GM18517 (cell line): ENCODE measurements around the gene CYP19A1.

ENCODE experiments used
- ATAC-seq: cut with Tn5 transposase; IDR thresholded peaks from one replicate; pipeline ENCODE4 v1.9.1; 2021; ENCODE audit warnings: mild to moderate bottlenecking, moderate library complexity; ENCODE audit not compliant: unreplicated experiment

Gene CYP19A1

DNA sequence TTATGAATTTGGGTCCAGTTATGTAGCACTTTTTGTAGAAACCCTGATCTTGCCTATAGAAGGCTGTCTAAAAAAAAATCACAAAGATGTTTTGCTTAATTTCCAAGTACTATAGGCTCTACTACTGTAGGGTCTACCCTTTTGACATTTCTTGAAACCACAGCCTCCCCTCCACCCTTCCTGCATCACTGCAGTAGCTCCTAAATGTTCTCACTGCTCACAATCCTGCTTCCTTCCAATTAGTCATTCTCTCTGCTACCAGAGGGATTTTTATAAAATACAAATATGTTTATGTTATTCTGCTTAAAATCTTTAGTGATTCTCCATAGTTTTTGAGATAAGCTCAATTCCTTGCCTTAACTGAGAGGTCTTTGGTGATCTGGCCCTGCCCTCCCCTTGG, 114.0 kb downstream of the CYP19A1 start:
- no peak for ATAC-seq

DNA sequence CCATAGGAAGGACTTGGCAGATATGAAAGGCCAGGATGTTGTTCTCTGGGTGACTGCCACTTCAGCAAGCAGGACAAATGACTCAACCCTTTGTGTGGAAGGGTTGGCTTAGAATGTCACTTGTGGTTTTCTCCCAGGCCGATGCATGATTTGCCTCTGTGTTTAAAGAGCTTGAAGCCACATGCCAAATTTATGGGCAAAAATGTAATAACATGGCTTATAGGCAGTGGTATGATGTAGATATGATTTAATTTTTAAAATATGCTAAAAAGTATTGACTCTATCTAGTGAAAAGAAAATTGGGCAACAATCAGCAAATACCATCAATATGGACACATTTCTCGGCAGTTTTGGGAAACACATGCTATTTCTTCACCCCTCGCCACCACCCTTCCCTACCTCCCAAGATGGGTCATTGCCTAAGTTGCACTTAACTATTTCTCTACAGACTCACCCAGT, 114.6 kb downstream of the CYP19A1 start:
- no peak for ATAC-seq

DNA sequence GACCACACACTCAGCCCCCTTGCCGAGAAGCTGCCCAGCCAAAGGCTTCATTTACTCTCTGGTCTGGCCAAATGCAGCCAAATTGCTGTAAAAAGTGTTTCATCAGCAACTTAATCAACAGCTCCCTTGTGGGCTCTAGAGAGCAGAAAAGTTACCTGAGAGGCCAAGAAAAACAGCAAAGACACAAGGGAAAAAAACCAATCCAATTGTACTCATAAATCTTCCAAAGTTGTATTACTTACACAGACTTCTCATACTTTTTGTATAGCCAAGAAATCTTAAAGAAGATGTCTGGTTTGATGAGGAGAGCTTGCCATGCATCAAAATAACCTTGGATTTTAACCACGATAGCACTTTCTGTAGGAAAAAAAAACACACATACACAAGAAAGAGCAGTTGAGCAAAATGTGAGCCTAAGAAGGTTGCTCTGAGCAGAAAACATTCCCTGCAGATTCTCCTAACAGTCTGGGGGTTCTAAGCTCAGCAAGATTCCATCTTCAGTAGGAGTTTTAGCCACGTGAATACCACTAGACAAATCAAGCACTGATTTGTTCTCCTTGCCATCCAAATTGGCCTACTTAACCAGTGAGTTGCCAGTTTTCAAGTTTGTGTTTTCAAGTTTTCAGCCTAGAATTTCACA, 120.0 kb downstream of the CYP19A1 start:
- ATAC-seq: no peak

DNA sequence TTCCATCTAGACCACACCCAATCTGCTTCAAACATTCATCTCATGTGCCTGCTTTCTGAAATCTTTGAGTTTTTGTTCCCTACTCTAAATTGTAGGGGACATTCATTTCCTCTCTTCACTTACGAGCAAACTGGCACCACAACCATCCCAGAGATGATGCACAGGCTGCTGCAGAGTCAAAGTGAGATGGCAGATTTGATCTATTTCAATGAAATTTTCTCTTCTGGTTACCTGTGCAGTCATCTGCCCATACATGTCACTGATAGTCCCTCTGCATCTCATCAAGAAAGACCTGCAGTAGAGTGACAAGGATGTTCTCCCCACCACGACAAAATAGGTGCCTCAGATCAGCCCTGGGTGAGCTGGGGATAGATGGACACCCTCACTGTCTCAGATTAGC, 125.5 kb downstream of the CYP19A1 start:
- ATAC-seq: no peak

DNA sequence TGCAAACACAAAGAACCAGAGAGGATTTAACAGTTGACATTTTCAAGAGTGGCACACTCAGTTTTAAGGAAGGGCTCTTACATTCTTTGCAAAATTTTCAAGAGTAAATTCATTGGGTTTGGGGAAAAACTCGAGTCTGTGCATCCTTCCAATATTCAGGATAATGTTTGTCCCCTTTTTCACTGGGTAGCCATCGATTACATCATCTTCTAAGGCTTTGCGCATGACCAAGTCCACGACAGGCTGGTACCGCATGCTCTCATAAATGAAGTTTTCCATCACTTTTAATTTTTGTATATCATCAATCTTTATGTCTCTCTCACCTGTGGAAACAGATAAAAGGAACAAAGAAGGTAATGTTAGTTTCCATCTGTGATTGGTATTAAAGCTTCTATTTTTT, 126.2 kb downstream of the CYP19A1 start:
- no peak for ATAC-seq

DNA sequence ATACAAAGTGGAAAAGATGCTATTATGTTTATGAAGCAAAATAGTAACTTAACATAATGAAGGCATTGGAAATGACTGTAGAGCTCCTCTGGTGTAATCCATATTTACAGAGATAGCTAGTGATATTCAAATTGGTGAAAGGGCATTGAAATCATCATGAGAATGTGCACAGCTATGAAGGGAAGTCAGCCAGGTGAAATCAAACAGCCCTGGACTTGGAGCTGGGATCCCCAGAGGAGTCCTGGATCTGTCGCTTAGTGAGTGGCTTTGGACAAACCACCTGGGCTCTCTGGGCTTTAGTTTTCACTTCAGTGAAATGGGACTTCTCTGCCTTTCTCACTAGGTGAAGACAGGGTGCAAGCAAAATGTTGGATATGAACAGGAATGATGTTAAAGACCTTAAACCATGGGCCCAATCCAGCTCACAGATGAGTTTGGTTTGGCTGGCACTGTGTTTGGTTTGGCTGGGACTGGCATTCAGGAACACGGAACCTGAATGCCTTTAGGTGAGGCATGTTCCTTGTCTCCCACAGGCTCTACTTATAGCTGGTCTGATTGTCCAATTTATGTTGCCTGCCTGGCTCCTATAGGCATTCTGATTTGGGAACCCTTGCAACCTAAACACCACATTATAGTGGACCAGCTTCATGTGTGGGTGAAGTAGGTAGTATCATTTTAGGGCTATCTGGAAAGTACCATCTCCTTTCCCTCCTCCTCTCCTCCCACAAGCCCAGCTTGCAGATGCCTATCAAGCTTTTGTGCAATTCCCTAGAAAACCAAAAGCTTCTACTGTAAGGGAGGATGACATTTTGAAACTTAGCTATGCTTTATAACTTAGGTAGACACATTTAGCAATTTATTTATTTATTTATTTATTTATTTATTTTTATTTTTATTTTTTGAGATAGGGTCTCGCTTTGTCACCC, 133.1 kb downstream of the CYP19A1 start:
- no peak for ATAC-seq

DNA sequence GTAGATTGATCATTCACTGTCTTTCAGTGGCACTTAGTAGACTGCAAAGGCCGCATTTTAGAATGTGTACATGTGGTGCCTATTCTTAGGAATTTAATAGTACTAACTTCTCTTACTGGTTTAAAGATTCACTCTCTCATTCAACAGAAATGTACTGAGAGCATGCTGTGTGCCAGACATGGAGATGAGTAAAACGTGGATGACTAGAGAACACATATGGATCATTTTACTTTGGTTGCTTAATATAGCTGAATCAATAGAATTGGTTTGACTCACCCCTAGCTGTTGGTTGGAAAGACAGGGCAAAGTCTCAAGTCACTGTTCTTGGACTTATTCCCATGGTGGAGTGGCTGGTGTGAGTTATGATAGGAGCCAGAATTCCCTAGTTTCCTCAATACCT, 134.6 kb downstream of the CYP19A1 start:
- no peak for ATAC-seq

DNA sequence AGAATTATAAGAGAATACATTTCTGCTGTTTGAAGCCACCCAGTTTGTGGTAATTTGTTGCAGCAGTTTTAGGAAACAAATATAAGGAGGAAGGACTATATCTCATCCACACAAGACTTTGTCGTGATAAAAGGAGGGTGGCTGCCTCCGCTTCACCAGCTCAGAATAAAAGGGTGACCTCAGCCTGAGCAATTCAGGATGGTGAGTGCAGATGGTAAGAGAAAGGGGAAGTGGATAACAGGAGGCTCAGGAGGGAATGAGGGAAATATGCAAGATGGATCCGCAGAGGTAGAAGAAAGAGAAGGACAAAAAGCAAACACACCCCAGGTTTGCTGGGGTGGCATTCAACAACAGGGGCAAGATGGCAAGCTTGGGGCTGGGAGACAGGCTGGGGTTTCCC, 135.6 kb downstream of the CYP19A1 start:
- no peak for ATAC-seq

DNA sequence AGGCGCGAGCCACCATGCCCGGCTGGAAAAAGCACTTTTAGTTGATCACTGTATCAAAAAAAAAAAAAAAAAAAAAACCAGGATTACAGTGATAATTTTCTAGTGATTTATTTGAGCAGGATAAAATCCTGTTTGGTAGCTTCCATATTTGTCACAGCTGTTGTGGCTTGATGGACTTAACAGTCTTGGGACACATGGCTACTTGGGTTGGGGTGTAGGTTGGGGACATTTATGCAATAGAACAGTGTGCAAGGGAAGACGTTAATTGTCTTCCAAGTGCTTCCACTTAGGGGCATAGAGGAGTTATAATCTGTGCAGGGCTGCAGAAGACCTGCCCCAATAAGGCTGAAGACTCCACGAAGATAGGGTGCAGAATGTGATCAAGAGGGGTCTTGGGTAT, 136.8 kb downstream of the CYP19A1 start:
- ATAC-seq: no peak

DNA sequence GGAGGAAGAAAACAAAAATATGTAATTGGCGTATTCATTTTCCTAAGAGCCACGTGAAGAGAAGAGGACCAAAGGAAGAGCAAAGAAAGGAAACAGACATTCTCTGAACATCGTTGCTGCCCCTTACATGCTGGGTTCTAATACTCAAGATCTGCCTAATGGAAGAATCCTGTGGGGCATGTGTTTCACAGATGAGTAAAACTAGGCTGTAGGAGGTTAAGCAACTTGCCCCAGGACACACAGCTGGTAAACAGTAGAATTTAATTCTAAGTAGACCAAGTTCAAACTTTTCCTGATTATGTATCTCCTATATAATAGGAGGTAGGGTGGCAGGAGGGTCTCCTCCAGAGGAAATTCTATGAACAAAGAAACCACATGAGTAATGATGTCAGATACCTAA, 137.6 kb downstream of the CYP19A1 start:
- no peak for ATAC-seq

DNA sequence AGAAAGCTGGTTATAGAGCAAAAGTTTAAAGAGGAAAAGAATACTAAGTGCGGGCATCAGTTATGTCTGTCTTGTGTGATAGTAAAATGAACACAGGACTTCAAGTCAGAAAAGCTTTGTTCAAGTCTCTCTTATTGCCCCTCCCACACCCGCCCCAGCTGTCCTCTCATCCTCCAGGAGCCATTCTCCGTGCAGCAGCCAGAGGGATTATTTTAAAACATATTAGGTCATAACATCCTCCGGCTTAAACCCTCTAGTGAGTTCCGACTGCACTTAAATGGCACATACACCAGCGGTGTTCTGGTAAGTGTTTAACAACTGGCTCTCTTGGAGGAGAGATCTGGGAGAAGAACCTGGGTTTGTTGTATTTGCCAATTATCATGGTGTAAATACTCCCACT, 138.9 kb downstream of the CYP19A1 start:
- no peak for ATAC-seq

DNA sequence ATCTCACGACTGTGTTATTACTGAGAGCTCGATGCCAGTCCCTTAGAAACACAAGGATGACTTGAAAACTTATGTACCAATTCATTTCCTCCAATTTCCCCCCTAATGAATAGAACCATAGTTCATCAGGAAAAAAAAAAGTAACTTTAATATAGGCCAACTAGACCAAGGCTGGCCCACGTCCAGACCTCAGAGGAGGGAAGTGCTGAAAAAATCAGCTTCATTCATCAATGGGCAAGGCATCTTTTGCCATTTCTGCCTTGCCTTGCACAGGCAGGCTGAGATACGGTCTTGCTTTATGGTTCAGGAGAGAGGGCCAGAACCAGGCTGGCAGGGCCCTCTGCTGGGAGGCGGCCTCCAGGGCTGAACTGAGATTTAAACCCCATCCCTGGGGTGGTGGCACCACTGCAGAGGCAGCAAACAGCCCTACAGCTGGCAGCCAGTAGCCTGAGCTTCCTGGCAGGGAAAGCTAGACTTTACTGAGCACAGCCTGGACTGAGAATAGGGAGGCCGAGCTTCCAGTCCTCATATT, 139.6 kb downstream of the CYP19A1 start:
- ATAC-seq: no peak

DNA sequence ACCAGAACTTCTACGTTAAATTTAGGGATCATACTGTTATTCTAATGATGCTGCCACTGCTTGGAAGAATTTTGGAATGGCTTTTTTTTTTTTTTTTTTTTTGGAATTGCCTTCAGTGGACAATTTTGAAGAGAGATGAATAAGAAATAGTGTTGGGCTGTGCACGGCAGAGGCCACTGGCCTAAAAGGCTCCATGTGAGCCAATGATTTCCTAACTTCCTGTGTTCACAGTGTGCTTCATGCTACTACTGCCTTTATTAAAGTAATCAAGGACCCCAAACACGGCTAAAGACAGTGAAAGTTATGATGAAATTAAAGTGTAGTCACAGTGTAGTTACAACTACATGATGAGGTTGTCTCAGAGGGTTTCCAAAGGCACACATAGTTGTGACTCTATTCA, 142.9 kb downstream of the CYP19A1 start:
- ATAC-seq: no peak

DNA sequence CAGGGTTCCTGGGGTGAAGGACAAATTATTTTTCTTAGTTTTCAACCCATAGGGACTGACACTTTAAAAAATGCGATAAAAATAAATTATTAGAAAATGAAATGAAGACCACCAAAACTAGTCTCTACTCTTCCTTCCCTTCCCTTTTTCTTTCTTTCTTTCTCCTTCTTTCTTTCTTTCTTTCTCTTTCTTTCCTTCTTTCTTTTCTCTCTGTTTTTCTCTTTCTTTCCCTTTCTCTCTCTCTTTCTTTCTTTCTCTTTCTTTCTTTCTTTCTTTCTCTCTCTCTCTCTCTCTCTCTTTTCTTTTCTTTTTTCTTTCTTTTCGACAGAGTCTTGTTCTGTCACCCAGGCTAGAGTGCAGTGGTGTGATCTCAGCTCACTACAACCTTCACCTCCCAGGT, 144.4 kb downstream of the CYP19A1 start:
- no peak for ATAC-seq

DNA sequence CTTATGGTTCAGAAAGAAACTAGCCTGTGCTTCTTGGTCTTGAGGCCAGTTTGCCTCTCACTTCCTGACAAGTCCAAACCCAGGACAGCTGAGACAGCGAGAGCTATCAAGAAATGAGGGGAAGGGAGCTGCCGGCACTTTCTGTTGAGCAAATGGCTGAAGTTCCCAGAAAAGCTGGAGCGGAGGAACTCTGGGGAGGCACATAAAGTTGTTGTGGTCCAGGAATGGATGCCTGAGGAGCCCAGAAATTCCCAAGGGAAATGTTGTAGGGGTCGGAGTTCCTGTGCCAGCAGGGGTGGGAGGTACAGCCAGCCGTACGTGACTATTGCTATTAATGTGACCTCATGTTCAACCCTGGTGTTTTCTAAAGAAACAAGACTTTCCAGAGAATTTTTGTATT, 144.9 kb downstream of the CYP19A1 start:
- ATAC-seq: no peak

DNA sequence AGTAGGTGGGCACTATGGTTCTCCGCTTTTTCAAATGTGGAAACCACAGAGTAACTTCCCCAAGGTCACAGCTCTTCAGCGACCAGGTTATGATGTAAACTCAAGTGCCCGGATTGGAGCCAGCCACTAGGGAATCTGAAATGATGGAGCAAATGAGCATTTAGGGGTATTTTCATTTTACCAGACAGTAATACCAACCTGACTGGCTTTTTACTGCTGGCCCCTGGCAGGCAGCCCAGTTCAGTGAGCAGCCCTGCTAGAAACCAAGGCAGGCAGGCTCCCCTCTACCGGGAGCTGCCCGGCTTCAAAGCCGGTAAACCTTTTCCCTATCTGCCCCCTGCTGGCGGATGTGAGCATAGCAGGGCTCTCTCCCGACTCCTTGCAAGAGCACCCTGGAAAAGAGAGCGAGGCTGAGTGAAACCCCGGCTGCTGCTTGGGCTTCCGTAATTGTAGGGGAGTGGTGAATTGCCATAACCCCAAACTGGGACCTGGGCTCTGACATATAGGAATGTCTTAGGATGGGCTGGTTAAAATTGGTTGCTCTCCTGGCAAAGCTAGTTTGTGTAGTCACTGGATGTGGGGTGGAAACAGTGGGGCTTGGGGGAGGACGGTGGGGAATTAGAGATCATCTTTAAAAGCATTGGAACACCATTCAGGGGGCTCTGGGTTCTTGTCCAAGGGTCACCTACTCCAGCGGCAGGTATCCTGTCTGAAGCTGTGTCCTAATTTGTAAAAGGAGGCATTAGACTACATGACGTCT, 145.7 kb downstream of the CYP19A1 start:
- ATAC-seq: no peak

DNA sequence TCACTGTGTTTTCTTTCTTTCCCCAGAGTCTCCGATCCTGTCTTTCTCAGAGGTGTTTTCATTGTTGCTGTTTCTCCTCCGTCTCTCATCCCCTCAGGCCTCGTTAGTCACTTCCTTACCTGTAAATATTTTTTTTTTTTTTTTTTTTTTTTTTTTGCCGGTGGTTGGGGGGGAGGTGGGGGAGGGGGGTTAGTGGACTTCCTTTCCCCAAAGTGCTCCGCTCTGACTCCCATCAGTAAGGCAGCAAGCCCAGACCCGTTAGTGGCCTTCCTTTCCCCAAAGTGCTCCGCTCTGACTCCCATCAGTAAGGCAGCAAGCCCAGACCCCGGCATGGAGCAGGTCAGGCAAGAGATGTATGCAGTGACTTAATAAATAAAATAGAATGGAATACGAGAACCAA, 146.6 kb downstream of the CYP19A1 start:
- ATAC-seq: no peak

DNA sequence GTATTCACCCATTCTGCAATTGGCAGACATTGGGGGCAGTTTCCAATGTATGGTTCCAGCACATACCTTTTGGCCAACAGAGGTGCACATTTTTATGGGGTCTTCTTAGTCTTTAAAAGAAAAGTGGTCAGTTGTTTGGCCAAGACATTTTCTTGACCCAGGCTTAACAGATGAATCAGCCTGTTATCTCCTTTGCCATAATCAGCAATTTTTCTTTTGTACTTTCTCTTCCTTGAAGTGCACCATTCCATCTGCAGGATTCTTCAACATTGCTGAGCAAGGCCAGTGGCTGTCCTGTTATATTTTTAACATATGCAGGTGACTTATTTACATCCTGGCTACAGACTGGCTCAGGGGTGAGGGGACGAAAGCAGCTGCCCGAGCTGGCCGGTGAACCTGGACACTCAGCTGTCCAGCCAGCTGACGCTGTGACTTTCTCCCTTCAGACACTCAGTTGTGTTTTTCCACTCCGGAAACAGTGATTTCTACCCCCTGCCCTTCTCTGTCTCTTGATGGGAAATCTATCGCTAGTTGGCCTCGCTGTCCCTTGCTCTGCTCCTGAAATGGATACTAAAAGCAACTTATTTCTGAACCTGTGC, 147.2 kb downstream of the CYP19A1 start:
- no peak for ATAC-seq

DNA sequence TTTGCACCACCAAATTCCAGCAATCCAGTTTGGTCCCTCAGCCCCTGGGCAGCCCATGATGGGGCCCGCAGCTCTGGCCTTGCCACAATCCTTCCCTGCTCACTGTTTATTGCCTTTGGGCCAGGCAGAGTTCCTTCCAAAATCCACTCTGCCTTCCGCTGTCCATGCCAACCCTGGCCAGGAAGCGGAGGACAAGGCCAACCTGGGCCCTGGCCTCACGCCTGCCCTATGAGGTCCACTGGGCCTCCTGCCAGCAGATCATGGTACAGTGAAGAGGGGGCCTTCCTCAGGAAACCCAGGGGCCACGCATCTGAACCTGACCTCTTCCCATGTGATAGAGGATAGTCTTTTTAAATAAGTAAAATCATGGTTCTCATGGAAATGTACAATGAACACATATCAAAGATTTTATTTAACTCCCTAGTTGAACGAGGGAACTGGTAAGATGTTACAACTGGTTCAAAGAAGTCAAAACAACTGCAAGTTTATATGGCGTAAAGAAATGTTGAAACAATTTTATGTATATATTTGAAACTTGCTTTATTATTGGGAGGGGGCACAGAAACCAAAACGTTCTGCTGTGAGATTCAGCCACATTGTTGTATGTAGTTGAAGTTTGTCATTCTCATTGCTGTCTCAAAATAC, 147.8 kb downstream of the CYP19A1 start:
- no peak for ATAC-seq

DNA sequence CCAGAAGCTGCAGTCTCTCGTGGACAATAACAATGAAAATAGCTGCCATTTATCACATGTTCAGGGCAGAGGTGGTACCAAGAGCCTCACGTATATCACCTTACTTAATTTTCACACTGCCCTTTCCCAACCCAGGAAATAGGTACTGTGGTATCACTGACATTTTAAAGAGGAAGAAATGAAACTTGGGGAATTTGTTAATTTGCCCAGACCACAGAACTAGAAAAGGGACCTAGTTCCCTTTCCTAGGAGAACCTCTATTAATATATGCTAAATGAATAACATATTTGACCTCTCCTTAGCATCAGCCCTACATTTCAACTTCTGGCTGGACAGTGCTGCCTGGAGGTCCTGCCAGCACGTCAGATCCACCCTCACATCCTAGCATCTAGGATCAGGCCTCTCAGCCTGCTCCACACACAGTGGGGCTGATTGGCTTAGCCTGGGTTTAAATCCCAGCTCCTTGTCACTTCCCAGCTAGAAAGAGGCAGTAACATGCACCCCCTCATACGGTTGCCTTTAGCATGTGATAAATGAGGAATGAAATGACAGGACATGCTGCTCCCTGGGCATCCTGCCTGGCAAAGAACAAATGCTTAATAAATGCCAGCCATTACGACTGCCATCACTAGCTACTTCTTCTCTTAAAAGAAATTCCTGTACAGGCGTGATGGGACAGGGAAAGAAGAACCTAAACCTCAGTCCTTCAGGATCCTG, 148.6 kb downstream of the CYP19A1 start:
- no peak for ATAC-seq
